HepG2 (cell line): ENCODE results near the gene ATP1B2. TPM values are rescaled to one million over a fixed set of nuclear protein-coding genes. Genes with fewer than 3 reads are reported as not detected.

Source experiments
- ATAC-seq: fragments of 200-7000 bp; cut with Tn5 transposase; 3 replicates; pipeline ENCODE4 v1.9.1; 2020; ENCODE audit warnings: mild to moderate bottlenecking, moderate library complexity
- BruUV-seq: library from RNA; stranded (reverse); fragments of 400-500 nt; replicated peaks from 2 replicates; lab custom pipeline; 2021; lab: Mats Ljungman, UMichigan
- CTCF ChIA-PET: fragments of 300-600 bp; formaldehyde crosslinking; extraction: SDS; loops from one replicate; lab custom pipeline; 2021; ENCODE audit warnings: low total read pairs, inconsistent platforms, low intra/inter-chr PET ratio; lab: Yijun Ruan, JAX
- POLR2A ChIA-PET: fragments of 350-600 bp; sonication (Branson Sonifier 250); formaldehyde crosslinking; loops from one replicate; lab custom pipeline; 2020; ENCODE audit warnings: antibody characterized with exemption, inconsistent platforms; lab: Yijun Ruan, JAX
- DNase-seq: peaks from one replicate; pipeline ENCODE4 v3.0.0-alpha.2; 2015; ENCODE audit warnings: low spot score
- FAIRE-seq: peaks from 3 replicates; lab custom pipeline; 2011; peaks lifted over from hg19 to GRCh38; lab: Jason Lieb, UNC
- H2AFZ ChIP-seq: one replicate; pipeline ENCODE4 v1.6.1; 2011; ENCODE audit warnings: low read length, inconsistent platforms
- H3K27ac ChIP-seq: fragments of 300-600 bp; 3 replicates; pipeline ENCODE4 v1.8.0; 2011; ENCODE audit warnings: mixed run types, mild to moderate bottlenecking, mixed read lengths, low read length, inconsistent platforms; ENCODE audit not compliant: insufficient read depth; ENCODE audit errors: extremely low read length
- H3K27me3 ChIP-seq, 2 experiments: fragments of 200-600 bp in 1 of 2; 2 replicates in 1 of 2; 3 replicates in 1 of 2; pipeline versions ENCODE4 v1.6.0 to v1.8.0; 2011; ENCODE audit warnings: low read length in 2 of 2, mild to moderate bottlenecking in 2 of 2, moderate library complexity in 2 of 2, inconsistent platforms in 1 of 2; ENCODE audit not compliant: insufficient read depth in 2 of 2, control insufficient read depth in 1 of 2
- H3K36me3 ChIP-seq, 2 experiments: fragments of 200-600 bp in 1 of 2; replicated peaks in 1 of 2; 2 replicates in 1 of 2; 3 replicates in 1 of 2; pipeline versions ENCODE4 v1.5.1 to v1.8.0; 2011; ENCODE audit warnings: low read length in 2 of 2, inconsistent platforms in 1 of 2; ENCODE audit not compliant: insufficient read depth in 2 of 2, control insufficient read depth in 1 of 2
- H3K4me1 ChIP-seq: 2 replicates; pipeline ENCODE4 v1.5.1; 2012; ENCODE audit warnings: low read length, inconsistent platforms; ENCODE audit not compliant: insufficient read depth
- H3K4me2 ChIP-seq: 2 replicates; pipeline ENCODE4 v1.6.0; 2011; ENCODE audit warnings: low read depth, low read length, inconsistent platforms
- H3K4me3 ChIP-seq, 3 experiments: fragments of 200-600 bp in 1 of 3; sonication (generic), shearing (Covaris generic) in 1 of 3; replicated peaks in 1 of 3; 2 replicates each; pipeline ENCODE4 v1.5.1; 2011 to 2016; ENCODE audit warnings: low read length in 3 of 3, inconsistent platforms in 2 of 3, low read depth in 2 of 3, mild to moderate bottlenecking in 2 of 3, control low read depth in 1 of 3, mixed read lengths in 1 of 3; ENCODE audit not compliant: insufficient read depth in 1 of 3
- H3K79me2 ChIP-seq: one replicate; pipeline ENCODE4 v1.6.1; 2011; ENCODE audit warnings: low read length, inconsistent platforms; ENCODE audit not compliant: insufficient read depth
- H3K9ac ChIP-seq: 2 replicates; pipeline ENCODE4 v1.6.0; 2011; ENCODE audit warnings: mild to moderate bottlenecking, low read depth, low read length, inconsistent platforms; ENCODE audit not compliant: insufficient read depth
- H3K9me3 ChIP-seq: 2 replicates; pipeline ENCODE4 v1.5.1; 2012; ENCODE audit warnings: mild to moderate bottlenecking, low read length
- H4K20me1 ChIP-seq: 2 replicates; pipeline ENCODE4 v1.6.0; 2011; ENCODE audit warnings: inconsistent platforms, mild to moderate bottlenecking, low read length, moderate library complexity; ENCODE audit not compliant: insufficient read depth
- BCL6 ChIP-seq: IDR thresholded peaks from 2 replicates; pipeline ENCODE4 v1.6.1; 2016; ENCODE audit warnings: missing genetic modification reagents, missing compliant biosample characterization
- FOXP1 ChIP-seq, 2 experiments: fragments of 450-650 bp in 1 of 2; IDR thresholded peaks; 2 replicates each; pipeline ENCODE4 v1.6.1; 2017 to 2018; ENCODE audit warnings: antibody characterized with exemption in 1 of 2
- MTF2 ChIP-seq: sonication (generic); formaldehyde crosslinking; IDR thresholded peaks from 2 replicates; pipeline ENCODE4 v1.5.0; 2020; ENCODE audit warnings: missing genetic modification reagents, borderline replicate concordance
- NFIB ChIP-seq: sonication (generic); formaldehyde crosslinking; IDR thresholded peaks from 2 replicates; pipeline ENCODE4 v1.9.0; 2021; ENCODE audit warnings: missing genetic modification reagents, mild to moderate bottlenecking, borderline replicate concordance
- RARA ChIP-seq: IDR thresholded peaks from 2 replicates; pipeline ENCODE4 v1.6.1; 2016; ENCODE audit warnings: missing genetic modification reagents, missing compliant biosample characterization
- SMARCC2 ChIP-seq: fragments of 450-650 bp; IDR thresholded peaks from 2 replicates; pipeline ENCODE4 v1.6.1; 2017; ENCODE audit warnings: antibody characterized with exemption, mild to moderate bottlenecking
- TBX3 ChIP-seq: fragments of 450-650 bp; IDR thresholded peaks from 2 replicates; pipeline ENCODE4 v1.6.1; 2017; ENCODE audit warnings: antibody characterized with exemption, mild to moderate bottlenecking, inconsistent platforms, borderline replicate concordance
- TEAD3 ChIP-seq: optimal IDR thresholded peaks from 2 replicates; pipeline ENCODE3; 2016; ENCODE audit warnings: borderline replicate concordance
- ZBTB3 ChIP-seq: sonication (generic); formaldehyde crosslinking; IDR thresholded peaks from 2 replicates; pipeline ENCODE4 v1.4.0; 2020; ENCODE audit warnings: low read depth, mild to moderate bottlenecking, moderate library complexity, missing genetic modification reagents, borderline replicate concordance
- ZNF121 ChIP-seq: sonication (generic); formaldehyde crosslinking; IDR thresholded peaks from 2 replicates; pipeline ENCODE4 v1.5.0; 2020; ENCODE audit warnings: mild to moderate bottlenecking, missing genetic modification reagents
- ZZZ3 ChIP-seq: sonication (generic); formaldehyde crosslinking; IDR thresholded peaks from 2 replicates; pipeline ENCODE4 v1.4.0; 2020; ENCODE audit warnings: missing genetic modification reagents, mild to moderate bottlenecking, borderline replicate concordance
- WGBS: methylation state at CpG from one replicate; pipeline ENCODE4 v1.1.6; 2017; ENCODE audit warnings: low lambda C conversion rate; 5-methylcytosine and 5-hydroxymethylcytosine counted together
- in situ Hi-C: cut with HindIII; loops from 2 replicates; pipeline ENCODE4 v1.10.0; 2017; ENCODE audit warnings: low pct_unique_long_range_greater_than_20kb; ENCODE audit not compliant: extremely low pct_ligation_motif_present
- intact Hi-C: fragments of 100-400 bp; cut with micrococcal nuclease; formaldehyde crosslinking; loops from one replicate; pipeline ENCODE4 v1.10.0; 2022; ENCODE audit not compliant: unreplicated experiment
- polyA plus RNA-seq, 8 experiments: library from polyadenylated mRNA; depleted of rRNA in 3 of 8; stranded (reverse) in 7 of 8; unstranded in 1 of 8; fragments of >200 nt; fragmentation: Illumina TruSeq in 4 of 8; extraction: Trizol in 4 of 8; gene quantifications; 2 replicates each; pipeline versions ENCODE4 v1.2.1 to v1.2.3, GENCODE V29; 2011 to 2016; ENCODE audit warnings: low read depth in 4 of 8, missing spikeins in 1 of 8, mixed read lengths in 1 of 8; ENCODE audit not compliant: insufficient read depth in 1 of 8
- total RNA-seq, 5 experiments: library from RNA; depleted of rRNA; stranded (reverse); fragments of >200 nt; fragmentation: Illumina TruSeq; extraction: Trizol; gene quantifications; 2 replicates each; pipeline ENCODE4 v1.2.3, GENCODE V29; 2016; ENCODE audit warnings: low read depth in 1 of 5
- TF ChIP-seq, protein P1 (sequence below): sonication (generic); formaldehyde crosslinking; IDR thresholded peaks from 2 replicates; pipeline ENCODE4 v1.8.0; 2022; ENCODE audit warnings: missing genetic modification reagents, mild to moderate bottlenecking, borderline replicate concordance
- TF ChIP-seq, protein P2 (sequence below): fragments of 450-650 bp; IDR thresholded peaks from 2 replicates; pipeline ENCODE4 v1.6.1; 2017

ATP1B2 gene
- total and polyA plus RNA-seq, 2 of the 13 experiments (the other 11 are each of a cell fraction or from before 2014, with no cell fraction given), result not detected

DNA sequence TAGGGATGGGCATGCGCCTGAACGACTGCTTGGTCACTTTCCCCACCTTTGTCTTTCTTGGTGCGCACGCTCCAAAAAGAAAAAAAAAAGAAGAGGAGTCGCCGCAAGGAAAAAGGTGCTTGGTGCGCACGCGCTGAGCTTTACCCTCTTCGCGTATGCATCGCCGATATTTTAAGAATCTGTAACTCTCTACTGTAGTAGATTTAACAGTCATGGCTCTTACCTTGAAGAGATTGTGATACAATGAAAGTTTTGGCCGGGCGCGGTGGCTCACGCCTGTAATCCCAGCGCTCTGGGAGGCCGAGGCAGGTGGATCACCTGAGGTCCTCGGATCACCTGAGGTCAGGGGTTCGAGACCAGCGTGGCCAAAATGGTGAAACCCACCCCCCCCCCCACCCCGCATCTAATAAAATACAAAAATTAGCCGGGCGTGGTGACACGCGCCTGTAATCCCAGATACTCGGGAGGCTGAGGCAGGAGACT is 35.4 kb upstream of the ATP1B2 start (continued):
- peak; percentile 0 for TF ChIP-seq TEAD3 (CRISPR knock-in tag)

DNA sequence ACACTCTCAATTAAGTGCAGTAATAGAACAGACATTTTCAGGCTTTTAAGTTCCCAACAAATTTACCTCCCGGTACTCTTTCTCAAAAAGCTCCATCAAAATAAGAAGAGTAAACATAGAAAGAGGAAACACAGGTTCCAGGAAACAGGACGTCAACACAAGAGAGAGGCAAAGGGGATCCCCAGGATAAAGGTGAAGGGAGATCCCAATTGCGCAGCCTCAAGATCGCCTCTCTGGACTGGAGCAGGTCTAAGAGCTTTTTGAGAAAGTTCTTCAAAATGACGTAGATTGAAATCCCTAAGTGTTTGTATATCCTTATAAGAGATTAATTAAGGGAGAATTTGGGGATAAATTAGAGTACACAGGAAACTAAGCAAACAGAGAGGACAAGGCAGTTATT is 32.1 kb upstream of the ATP1B2 start:
- no TSS peak for BruUV-seq
- Histone ChIP-seq H3K4me2 (peak overlapping the region; percentile 36; the same call in 1 of the 2 replicates), H3K36me3 (no peaks in the 10 kb centered on the region), H3K27me3 (no peaks in the 10 kb centered on the region), H3K79me2 (peaks cover 6% of the 10 kb centered on the region), H3K4me3 (no peak overlapping the region), H3K9me3 (no peaks in the 10 kb centered on the region), H3K27ac (no peak overlapping the region), H3K4me1 (peaks cover 29% of the 10 kb centered on the region), H2AFZ (no peak overlapping the region), H3K9ac (no peak overlapping the region), H4K20me1 (no peaks in the 10 kb centered on the region)
- ATAC-seq (no peak), FAIRE-seq (no peak), DNase-seq (no peak)
- POLR2A ChIA-PET, result interaction anchor here (0.6 to 3.5 kb wide), 5 partner anchors 8 to 69 kb away, joined by 3 to 25 read pairs (median 3); partner anchors contain the start of genes ATP1B2, SAT2, SHBG and TP53
- TF ChIP-seq RARA (CRISPR knock-in tag), result 0 out of 2 replicates have a peak, but pooled peaks have one; percentile 21
- TF ChIP-seq MTF2 (CRISPR knock-in tag), result no peak
- TF ChIP-seq BCL6, result peak; percentile 44; the same call in 1 of the 2 replicates
- in situ Hi-C loops, result no loop called here
- CTCF ChIA-PET, result no interaction called here
- 36% methylated on average over 5 of the region's 5 CpGs for WGBS
- intact Hi-C loops, result no loop called here

DNA sequence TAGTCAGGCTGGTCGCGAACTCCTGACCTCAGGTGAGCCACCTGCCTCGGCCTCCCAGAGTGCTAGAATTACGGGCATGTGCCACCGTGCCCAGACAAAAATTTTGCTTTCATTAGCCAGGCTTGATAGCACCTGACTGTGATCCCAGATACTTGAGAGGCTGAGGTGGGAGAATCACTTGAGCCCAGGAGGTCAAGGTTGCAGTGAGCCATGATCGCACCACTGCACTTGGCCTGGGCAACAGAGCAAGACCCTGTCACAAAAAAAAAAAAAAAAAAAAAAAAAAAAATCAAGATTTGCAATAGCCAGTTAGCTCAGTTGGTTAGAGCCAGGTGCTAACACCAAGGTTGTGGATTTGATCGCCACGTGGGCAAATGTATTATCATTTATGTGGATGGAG is 29.9 kb upstream of the ATP1B2 start:
- Histone ChIP-seq H3K27me3 (no peaks in the 10 kb centered on the region), H2AFZ (no peak overlapping the region), H4K20me1 (no peaks in the 10 kb centered on the region), H3K27ac (no peak overlapping the region), H3K4me3 (no peak overlapping the region), H3K79me2 (no peaks in the 10 kb centered on the region), H3K9me3 (no peaks in the 10 kb centered on the region), H3K4me1 (peaks cover 39% of the 10 kb centered on the region), H3K36me3 (no peaks in the 10 kb centered on the region), H3K4me2 (no peak overlapping the region), H3K9ac (no peak overlapping the region)
- no TSS peak for BruUV-seq
- TF ChIP-seq ZNF121, result peak; percentile 45; the same call in 1 of the 2 replicates
- TF ChIP-seq SMARCC2, result no peak
- TF ChIP-seq ZBTB3 (CRISPR knock-in tag), result no peak
- TF ChIP-seq, protein P1, sequence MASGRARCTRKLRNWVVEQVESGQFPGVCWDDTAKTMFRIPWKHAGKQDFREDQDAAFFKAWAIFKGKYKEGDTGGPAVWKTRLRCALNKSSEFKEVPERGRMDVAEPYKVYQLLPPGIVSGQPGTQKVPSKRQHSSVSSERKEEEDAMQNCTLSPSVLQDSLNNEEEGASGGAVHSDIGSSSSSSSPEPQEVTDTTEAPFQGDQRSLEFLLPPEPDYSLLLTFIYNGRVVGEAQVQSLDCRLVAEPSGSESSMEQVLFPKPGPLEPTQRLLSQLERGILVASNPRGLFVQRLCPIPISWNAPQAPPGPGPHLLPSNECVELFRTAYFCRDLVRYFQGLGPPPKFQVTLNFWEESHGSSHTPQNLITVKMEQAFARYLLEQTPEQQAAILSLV (CRISPR knock-in tag), result no peak
- TF ChIP-seq, protein P2, sequence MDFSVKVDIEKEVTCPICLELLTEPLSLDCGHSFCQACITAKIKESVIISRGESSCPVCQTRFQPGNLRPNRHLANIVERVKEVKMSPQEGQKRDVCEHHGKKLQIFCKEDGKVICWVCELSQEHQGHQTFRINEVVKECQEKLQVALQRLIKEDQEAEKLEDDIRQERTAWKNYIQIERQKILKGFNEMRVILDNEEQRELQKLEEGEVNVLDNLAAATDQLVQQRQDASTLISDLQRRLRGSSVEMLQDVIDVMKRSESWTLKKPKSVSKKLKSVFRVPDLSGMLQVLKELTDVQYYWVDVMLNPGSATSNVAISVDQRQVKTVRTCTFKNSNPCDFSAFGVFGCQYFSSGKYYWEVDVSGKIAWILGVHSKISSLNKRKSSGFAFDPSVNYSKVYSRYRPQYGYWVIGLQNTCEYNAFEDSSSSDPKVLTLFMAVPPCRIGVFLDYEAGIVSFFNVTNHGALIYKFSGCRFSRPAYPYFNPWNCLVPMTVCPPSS, result no peak
- TF ChIP-seq ZZZ3 (CRISPR knock-in tag), result no peak
- no peak for TF ChIP-seq FOXP1 (IDR thresholded peaks at IDR 0.05)
- no peak for TF ChIP-seq FOXP1 (CRISPR knock-in tag; IDR thresholded peaks at IDR 0.05)
- TF ChIP-seq NFIB, result no peak
- TF ChIP-seq TBX3, result no peak
- intact Hi-C loops (no loop called here), in situ Hi-C loops (no loop called here)
- ChIA-PET CTCF (no interaction called here), POLR2A (interaction anchor here (0.6 kb wide), 1 partner anchor 8 kb away, joined by 3 read pairs; no protein-coding TSS in a partner anchor)
- DNase-seq, result no peak
- FAIRE-seq, result no peak
- no peak for ATAC-seq
- WGBS, result 88% methylated on average over 8 of the region's 8 CpGs
